Upper lobe of right lung (tissue), 1 donor: ENCODE results near the gene MCM9. TPM values are rescaled to one million over a fixed set of nuclear protein-coding genes. Genes with fewer than 3 reads are reported as not detected.

ENCODE experiments used
- ATAC-seq: fragments of 200-7000 bp; cut with Tn5 transposase; one replicate; pipeline ENCODE4 v1.9.1; 2020; ENCODE audit warnings: mild to moderate bottlenecking, moderate library complexity
- DNase-seq: peaks from one replicate; pipeline ENCODE4 v3.0.0-alpha.2; 2020
- H3K27ac ChIP-seq: fragments of 200-600 bp; one replicate; pipeline ENCODE4 v1.8.0; 2022
- H3K27me3 ChIP-seq: fragments of 200-600 bp; one replicate; pipeline ENCODE4 v1.8.0; 2022; ENCODE audit warnings: mild to moderate bottlenecking
- H3K36me3 ChIP-seq: fragments of 200-600 bp; one replicate; pipeline ENCODE4 v1.8.0; 2022
- H3K4me1 ChIP-seq: fragments of 200-600 bp; one replicate; pipeline ENCODE4 v1.8.0; 2022
- H3K4me3 ChIP-seq: fragments of 200-600 bp; one replicate; pipeline ENCODE4 v1.8.0; 2022; ENCODE audit warnings: mild to moderate bottlenecking
- H3K9me3 ChIP-seq: fragments of 200-600 bp; one replicate; pipeline ENCODE4 v1.8.0; 2022
- intact Hi-C: fragments of 100-400 bp; cut with DNase I; formaldehyde crosslinking; loops from one replicate; pipeline ENCODE4 v1.11.0; 2022
- total RNA-seq: library from RNA; stranded (reverse); fragmentation: NEBNext Ultra II Directional; extraction: Animal tissue kit (Norgen Biotek cat#: 25700); gene quantifications from one replicate; pipeline ENCODE4 v1.2.1, GENCODE V29; 2021
- TF ChIP-seq, protein P1 (sequence below): fragments of 200-600 bp; IDR thresholded peaks from one replicate; pipeline ENCODE4 v1.8.0; 2022; ENCODE audit warnings: antibody characterized with exemption
- donor health status: DM: no; HTN: yes; CAD: no; lungs with severe emphysema.

The MCM9 gene
- total RNA-seq, 1 donor from 2014 or later, result 19.5 TPM

DNA sequence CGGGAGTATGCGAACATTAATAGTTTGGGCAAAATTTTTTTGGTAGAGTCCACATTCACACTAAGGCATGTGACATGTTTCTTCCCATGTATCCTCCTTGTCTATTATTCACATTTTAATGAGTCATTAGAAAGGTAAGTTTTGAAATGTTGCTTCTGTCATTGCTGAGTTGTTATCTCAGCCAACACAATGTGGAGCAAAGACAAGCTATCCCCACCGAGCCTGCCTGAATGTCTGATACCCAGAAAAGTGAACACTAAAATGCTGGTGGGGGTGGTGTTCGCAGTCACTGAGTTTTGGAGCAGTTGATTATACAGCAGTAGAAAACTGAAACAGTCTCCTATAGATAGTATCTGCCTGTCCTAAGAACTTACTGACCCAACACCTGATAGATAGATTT lies 109.3 kb downstream of the MCM9 start:
- H3K36me3 ChIP-seq, result peaks cover 73% of the 10 kb centered on the region
- TF ChIP-seq, protein P1, sequence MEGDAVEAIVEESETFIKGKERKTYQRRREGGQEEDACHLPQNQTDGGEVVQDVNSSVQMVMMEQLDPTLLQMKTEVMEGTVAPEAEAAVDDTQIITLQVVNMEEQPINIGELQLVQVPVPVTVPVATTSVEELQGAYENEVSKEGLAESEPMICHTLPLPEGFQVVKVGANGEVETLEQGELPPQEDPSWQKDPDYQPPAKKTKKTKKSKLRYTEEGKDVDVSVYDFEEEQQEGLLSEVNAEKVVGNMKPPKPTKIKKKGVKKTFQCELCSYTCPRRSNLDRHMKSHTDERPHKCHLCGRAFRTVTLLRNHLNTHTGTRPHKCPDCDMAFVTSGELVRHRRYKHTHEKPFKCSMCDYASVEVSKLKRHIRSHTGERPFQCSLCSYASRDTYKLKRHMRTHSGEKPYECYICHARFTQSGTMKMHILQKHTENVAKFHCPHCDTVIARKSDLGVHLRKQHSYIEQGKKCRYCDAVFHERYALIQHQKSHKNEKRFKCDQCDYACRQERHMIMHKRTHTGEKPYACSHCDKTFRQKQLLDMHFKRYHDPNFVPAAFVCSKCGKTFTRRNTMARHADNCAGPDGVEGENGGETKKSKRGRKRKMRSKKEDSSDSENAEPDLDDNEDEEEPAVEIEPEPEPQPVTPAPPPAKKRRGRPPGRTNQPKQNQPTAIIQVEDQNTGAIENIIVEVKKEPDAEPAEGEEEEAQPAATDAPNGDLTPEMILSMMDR, result no peak
- H3K4me1 ChIP-seq, result no peaks in the 10 kb centered on the region
- H3K27ac ChIP-seq, result no peak overlapping the region
- DNase-seq, result no peak
- H3K9me3 ChIP-seq, result no peaks in the 10 kb centered on the region
- H3K27me3 ChIP-seq, result no peaks in the 10 kb centered on the region
- ATAC-seq, result no peak
- intact Hi-C loops, result no loop called here
- no peak overlapping the region for H3K4me3 ChIP-seq

DNA sequence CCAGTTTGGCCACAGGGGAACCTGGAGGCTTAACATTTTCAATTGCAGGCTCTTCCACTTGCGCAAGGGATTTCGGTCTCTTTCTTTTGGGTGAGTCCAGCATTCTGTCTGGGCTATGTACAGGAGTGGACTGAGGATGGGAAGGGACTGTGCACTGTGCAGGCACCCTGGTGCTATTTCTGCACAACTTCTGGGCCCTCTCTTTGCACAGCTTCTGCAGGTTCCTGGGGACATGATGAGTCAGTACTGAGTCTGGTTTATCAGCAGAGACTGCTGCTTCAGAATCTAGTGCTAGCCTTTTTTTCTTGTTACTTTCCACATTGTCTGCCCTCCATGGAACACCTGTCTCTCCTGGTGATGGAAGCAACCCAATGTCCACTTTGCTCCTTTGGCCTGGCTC lies 119.5 kb downstream of the MCM9 start:
- intact Hi-C loops, result no loop called here
- H3K36me3 ChIP-seq, result peaks cover 13% of the 10 kb centered on the region
- ATAC-seq (peak; percentile 31), DNase-seq (no peak)
- H3K27me3 ChIP-seq, result no peaks in the 10 kb centered on the region
- TF ChIP-seq, protein P1, result no peak
- H3K4me1 ChIP-seq, result no peaks in the 10 kb centered on the region
- H3K27ac ChIP-seq, result no peak overlapping the region
- H3K9me3 ChIP-seq, result no peaks in the 10 kb centered on the region
- H3K4me3 ChIP-seq, result no peak overlapping the region

DNA sequence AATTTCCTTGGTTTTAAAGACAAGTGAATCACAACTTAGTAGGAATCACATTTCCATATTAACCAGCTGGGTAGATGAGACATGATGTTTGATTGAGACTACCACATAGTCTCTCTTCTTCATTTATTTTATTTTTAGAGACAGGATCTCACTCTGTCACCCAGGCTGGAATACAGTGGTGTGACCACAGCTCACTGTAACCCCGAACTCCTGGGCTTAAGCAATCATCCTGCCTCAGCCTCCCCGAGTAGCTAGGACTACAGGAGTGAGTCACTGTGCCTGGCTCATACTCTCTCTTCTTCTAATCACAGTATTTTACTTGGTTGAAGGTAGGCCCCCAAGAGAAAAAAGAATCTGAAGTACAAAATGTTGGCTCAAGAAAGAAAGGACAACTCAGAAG lies 121.2 kb downstream of the MCM9 start:
- Histone ChIP-seq H3K27me3 (no peaks in the 10 kb centered on the region), H3K27ac (no peak overlapping the region), H3K9me3 (no peaks in the 10 kb centered on the region), H3K4me1 (no peaks in the 10 kb centered on the region), H3K36me3 (peaks cover 13% of the 10 kb centered on the region), H3K4me3 (no peak overlapping the region)
- intact Hi-C loops, result no loop called here
- DNase-seq (no peak), ATAC-seq (no peak)
- TF ChIP-seq, protein P1, result no peak

DNA sequence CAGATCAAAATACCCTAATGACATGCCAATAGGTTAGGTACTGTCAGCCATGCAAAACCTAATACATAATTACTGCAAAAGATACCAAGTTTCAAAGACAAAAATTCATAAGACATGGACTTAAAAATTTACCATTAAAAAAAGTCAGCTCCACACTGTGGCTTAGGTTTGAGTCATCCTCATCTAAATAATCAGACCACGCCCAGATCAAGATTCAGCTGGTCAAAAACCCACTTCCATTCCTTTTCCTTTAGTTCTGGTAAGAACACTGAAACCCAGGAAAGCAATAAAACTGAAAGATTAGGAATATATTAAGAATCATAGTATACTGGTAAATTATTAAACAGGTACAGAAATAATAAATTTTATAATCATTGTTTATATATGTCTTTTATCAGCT lies 122.0 kb downstream of the MCM9 start:
- Histone ChIP-seq H3K36me3 (peaks cover 13% of the 10 kb centered on the region), H3K4me3 (no peak overlapping the region), H3K4me1 (no peaks in the 10 kb centered on the region), H3K9me3 (no peaks in the 10 kb centered on the region), H3K27me3 (no peaks in the 10 kb centered on the region), H3K27ac (no peak overlapping the region)
- DNase-seq (no peak), ATAC-seq (no peak)
- TF ChIP-seq, protein P1, result no peak
- intact Hi-C loops, result no loop called here

DNA sequence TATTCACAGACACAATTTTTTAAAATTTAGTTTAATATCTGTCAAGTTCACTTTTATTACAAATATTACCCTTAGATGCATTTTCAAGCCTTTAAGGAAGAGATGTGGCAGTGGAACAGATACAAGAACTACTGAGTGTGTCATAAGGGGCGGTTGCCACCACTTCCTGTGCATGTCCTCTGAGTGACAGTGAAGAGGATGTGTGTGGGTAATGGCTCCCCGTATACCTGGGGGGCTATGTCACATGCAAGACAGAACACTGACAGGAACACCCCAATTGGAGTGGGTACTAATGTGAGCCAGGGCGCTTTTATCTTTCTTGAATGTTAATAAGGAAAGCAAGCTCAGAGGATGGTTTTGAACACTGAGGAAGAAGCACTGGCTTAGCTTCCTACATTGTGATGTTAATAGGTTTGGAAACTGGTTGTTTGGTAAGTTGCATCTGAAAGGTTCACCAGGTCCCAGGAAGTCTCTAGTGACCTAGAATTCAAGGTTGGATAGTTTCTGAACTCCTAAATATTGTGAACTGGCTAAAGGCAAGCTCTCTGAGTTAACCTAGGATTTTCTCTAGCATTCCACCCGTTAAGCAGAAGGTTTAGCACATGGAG lies 124.4 kb downstream of the MCM9 start:
- DNase-seq (no peak), ATAC-seq (peak; percentile 82)

More for the DNA sequence above, 124.4 kb downstream of the MCM9 start:
- Histone ChIP-seq H3K9me3 (no peaks in the 10 kb centered on the region), H3K4me3 (no peak overlapping the region), H3K4me1 (no peaks in the 10 kb centered on the region), H3K27me3 (no peaks in the 10 kb centered on the region), H3K27ac (no peak overlapping the region), H3K36me3 (peaks cover 3% of the 10 kb centered on the region)
- intact Hi-C loops, result no loop called here
- TF ChIP-seq, protein P1, result no peak
